ENCODE results near the gene CYREN.
"Not testable (repeated sequence)": the region's sequence is repeated elsewhere in the genome, so short reads cannot be mapped to it uniquely, and the experiment has no call there.

The CYREN gene

DNA sequence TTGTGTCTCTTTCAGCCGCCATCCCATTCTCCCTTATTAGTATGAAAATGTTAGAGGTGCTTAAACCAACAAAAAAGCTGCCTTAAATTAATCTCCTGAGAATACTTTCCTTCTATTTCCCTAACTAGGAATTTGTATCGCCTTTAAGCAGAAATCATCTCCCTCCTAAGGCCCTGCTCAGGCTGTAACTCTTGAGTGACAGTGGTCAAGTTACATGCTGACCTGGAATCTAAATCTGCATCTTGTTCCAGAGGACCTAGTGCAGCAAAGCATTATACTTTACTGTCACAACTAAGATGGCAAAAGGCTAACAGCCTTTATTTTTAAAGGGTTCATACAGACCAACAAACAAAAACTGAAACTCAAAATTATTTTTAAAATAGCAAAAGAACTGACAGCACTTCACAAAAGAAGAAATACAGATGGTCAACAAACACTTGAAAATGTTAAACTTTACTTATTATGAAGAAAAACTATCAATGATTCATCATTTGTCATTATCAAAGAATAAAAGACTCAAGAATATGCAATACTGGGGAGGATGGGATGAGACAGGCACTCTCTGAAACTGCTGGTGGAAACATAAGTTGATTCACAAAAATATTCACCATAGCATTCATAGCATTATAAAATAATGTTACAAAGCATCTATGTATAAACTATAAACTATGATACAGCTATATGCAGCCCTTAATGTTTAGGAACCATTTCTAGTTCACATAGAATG, 11.0 kb downstream of the CYREN start:
- DNase-seq (ENCODE audit: low read depth) = no peak

DNA sequence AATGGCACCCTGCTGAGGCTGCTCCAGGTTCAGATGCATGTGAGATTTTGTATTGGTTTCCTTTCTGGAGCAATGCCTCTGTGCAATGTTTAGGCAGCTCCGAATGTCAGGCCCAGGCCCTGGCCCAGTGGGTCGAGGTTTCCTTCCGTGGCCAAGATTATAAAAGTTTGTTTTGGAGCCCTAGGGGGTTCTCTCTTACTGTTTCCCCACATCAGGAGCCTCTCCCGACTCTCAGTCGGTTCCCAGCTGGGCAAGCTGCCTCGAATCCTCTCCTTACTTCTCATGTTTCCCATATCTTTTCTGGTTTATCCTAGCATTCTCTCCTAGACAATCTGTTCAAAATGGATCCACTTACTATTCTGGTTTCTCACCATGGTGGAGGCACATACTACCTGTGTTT, 11.6 kb downstream of the CYREN start:
- DNase-seq (ENCODE audit: low read depth) = no peak

DNA sequence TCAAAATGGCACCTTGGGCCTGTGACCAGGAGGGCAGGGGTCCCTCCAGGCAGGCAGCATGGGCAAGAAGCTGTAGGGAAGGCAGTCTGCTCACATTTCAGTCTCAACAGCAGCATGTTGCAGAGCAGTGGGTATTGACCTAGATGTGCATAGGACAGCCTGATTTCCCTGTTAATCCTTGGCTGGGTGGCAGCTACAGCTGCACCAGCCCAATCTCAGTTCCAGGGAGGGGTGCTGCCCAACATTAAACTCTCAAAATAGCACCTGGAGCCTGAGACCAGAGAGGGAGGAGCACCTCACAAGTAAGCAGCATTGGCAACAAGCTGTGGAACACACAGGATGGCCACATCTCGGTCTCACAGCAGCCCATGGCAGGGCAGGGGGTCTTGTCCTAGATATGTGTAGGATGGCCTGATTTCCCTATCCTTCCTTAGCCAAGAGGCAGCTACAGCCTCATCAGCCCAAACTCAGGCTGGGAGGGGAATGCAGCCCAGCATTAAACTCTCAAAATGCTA, 12.3 kb downstream of the CYREN start:
- no peak for DNase-seq (ENCODE audit: low read depth)

DNA sequence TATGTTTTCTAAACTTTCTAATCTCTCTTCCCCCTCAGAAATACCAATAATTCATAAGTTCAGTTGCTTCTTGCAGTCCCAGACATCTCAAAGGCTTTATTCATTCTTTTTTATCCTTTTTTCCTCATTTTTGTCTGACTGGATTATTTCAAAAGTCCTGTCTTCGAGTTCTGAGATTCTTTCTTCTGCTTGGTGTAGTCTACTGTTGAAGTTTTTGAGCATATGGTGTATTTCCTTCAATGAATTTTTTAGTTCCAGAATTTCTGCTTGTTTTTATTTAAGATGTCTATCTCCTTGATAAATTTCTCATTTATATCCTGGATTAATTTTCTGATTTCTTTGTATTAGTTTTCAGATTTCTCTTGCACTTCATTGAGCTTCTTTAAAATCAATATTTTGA, 14.2 kb downstream of the CYREN start:
- no peak for DNase-seq (ENCODE audit: low read depth)

DNA sequence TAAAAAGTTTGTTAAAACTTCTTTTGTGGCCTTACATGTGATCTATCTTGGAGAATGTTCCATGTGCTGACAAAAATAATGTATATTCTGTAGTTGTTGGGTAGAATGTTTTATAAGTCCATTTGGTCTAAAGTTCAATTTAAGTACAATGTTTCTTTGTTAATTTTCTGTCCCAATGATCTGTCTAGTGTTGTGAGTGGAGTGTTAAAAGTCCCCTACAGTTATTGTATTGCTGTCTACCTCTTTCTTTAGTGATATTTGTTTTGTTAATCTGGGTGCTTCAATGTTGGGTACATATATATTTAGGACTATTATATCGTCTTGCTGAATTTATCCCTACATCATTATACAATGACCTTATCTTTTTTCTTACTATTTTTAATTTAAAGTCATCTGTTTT, 15.8 kb downstream of the CYREN start:
- no peak for DNase-seq (ENCODE audit: low read depth)

DNA sequence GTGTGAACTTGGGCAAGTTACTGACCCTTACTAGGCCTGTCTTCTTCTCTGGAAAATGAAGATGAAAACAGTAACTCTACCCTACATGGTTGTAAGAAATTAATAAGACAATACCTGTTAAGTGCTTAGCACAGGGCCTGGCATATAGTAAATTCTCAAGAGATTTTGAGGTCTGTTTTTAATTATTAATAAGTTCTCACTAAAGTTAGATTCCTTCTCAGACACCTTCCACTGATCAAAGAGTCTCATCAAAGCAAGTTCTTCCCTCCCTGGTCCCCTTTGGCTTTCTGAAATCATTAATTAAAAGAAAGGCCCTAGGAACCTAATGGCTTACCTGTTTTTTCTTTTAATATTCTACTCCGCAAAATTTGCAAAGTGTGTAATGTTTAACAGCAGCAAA, 18.1 kb downstream of the CYREN start:
- no peak for DNase-seq (ENCODE audit: low read depth)

DNA sequence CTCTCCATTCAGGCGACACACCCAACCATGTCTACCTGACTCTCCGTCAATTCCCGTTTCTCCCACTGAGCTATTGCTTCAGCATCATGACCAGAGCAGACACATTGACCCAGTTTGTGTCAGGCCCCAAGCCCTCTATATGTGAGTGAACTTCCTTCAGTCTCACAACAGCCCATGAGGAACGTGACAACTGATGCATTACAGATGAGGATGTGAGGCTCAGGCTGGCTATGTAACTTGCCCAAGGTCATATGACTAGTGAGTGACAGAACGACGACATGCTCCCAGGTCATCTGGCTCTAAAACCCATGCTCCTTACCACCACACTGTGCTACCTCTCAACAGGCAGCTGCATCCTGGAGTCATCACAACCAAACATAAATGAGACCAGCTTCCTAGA, 19.0 kb downstream of the CYREN start:
- no peak for DNase-seq (ENCODE audit: low read depth)

DNA sequence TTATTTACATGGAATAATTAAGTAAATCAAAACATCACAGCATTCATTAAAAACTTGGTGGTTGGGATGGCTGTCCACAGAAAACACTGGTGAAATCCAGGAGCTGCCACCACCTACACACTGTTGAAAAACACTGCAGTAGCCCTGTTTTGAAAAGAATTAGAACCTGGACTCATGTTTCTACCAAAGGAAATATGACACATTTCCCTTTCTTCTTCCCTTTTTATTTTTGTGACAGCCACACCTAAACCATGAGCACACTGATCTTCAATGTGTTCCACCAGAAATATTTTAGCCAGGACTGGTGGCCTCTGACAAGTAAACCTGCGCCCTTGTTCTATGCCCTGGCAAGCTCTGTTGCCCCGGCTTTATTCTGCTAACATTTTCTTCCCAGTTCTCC, 19.4 kb downstream of the CYREN start:
- no peak for DNase-seq (ENCODE audit: low read depth)

DNA sequence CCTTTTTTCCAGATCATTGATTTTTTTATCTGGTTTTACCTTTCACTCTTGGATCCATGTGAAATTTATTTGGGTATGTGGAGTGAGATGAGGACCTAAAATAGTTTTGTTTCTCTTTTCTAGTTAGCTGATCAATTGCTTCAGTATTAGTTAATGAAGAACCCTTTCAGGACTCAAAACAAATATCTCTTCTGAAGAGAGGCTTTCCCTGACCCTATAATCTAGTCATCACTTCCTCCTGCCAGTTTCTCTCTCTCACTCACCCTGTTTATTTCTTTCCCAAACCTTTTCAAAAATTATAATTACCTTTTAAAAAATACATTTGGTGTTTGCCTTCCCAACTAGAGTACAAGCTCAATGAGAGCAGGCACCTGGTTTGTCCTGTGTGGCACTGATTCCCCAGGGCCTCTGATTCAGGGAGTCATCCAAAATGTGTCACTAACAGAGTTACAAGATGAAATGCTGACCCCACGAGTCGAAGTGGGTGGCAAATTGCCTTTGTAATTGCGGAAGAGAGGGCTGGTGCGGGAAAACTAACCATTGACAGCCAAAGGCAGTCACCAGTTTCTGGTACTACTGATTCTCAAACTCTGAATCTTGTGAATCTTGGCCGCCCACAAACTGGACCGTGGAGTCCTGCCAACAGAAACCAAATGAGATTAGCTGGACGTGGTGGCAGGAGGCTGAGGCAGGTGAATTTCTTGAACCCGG, 20.3 kb downstream of the CYREN start:
- DNase-seq (ENCODE audit: low read depth) = no peak

DNA sequence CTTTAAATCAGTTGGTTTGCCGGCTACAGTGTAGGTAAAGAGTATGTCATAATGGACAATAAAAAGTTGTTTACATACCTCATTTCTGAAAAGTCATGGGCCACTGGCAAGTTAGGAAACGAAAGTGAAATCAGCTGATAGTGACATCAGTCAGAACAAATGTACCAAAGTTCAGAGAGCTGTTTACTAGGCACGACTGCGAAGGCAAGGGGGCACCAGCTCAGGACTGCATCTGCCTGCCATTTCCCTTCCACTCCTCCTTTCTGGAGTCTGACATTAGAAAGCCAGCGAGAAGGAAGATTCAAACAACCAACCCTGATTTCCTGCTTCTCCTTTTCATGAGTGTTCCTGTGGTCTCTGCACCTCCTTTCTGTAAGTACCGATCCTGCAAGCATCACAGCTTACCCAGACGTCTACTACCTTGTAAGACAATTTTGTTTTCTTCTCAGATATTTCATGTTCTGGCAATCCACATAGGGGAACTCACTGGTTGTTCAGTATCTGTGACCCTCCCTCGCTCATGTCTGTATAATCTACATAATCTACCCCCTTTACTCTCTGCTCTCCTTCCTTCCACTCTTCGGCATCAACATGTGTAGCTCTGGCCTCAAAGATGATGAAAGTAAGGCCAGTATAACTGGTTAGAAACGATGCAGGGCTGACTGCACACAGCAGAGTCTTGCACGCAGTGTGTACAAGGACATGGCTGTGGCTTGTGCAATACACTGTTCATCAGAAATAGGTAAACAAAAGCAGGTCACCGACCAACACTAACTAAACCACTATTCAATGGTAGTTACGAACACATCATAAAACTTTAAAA, 22.4 kb downstream of the CYREN start, which contains the start of gene TMEM140:
TMEM140 (plus strand) TSS at position 174 of the 823 bp plus-strand sequence. CDS start 16,370 bp downstream, outside the sequence.
- DNase-seq (ENCODE audit: low read depth) = no peak

DNA sequence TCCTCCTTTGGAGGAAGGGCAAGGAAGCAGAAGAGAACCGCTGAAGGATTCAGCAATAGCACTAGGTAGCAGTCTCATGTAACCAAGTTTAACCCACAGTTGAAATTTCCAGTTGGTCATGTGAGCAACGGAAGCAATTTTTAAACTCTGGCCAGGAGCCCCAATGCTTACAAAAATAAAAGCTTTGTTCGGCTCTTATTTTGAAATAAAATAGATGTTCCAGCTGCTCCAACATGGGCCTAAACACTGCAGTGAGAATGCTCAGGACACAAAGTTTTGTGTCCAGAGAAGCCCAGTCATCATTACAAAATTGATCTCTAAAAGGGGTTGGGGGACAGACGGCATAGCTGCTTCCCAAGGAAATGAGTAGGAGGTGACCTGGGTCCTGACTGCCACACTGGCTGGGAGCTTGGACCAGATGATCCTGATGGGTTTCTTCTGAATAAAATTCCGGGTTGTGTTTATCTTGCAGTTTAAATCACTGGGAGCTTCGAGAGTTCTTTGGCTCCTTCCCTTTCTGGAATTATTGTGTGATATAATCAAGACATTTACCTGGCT, 23.1 kb downstream of the CYREN start:
- no peak for DNase-seq (ENCODE audit: low read depth)

DNA sequence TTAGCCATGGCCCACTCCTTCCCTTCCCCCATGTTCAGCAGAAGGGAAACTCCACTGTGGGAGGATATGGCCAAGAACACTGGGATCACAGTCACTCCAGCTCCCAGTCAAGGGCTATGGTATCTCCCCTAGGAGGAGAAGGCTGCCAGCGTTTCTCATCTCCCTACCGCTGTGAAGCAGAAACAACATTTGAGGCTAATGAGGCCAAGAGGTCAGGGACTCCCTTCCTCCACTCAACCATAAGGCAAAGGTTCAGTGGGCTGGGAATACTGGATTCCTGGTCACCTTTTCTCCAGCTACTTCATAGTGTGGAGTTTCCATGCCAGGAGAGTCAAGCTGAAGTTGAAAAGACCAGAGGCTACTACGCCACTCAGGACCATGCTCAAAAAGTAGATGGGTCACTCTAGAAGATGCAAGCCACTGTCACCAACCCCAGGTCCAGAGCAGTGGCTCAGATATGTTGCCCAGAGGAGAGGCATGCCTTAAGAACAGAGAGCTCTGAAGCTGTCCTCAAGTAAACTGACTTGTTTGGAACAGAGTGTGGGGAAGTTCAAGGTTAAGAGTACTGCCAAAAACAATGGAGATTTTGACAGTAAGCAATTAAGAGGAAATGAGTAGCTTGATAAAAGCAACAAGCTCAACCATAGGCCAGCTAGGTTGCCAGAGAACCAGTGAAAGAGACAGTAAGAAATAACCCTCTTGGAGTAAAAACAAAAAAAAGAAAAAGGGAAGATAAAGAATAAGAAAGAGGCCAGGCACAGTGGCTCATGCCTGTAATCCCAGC, 26.4 kb downstream of the CYREN start:
- no peak for DNase-seq (ENCODE audit: low read depth)

DNA sequence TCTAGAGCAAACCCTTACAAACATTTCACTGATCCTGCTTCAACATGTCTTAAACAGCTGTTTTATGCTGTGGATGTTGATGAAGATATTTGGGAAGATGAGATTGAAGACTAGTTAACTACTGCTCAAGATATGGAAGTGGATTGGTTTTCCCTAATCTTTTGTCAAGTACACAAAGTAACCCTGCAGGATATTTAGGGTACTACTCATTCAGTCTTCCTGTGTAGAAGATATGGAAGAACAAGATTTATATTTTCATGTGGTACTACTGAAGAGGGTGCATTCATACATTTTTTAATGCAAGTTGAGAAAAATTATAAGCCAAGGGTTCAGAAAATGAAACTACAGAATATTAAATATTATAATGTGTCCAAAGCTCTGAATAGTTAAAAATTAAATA, 40.9 kb downstream of the CYREN start:
- no peak for DNase-seq (ENCODE audit: low read depth)

DNA sequence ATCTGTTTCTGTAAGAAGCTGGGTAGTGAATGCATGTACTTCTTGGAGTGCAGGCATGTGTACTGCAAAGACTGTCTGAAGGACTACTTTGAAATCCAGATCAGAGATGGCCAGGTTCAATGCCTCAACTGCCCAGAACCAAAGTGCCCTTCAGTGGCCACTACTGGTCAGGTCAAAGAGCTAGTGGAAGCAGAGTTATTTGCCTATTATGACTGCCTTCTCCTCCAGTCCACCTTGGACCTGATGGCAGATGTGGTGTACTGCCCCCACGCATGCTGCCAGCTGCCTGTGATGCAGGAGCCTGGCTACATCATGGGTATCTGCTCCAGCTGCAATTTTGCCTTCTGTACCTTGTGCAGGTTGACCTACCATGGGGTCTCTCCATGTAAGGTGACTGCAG, 41.6 kb downstream of the CYREN start:
- no peak for DNase-seq (ENCODE audit: low read depth)

DNA sequence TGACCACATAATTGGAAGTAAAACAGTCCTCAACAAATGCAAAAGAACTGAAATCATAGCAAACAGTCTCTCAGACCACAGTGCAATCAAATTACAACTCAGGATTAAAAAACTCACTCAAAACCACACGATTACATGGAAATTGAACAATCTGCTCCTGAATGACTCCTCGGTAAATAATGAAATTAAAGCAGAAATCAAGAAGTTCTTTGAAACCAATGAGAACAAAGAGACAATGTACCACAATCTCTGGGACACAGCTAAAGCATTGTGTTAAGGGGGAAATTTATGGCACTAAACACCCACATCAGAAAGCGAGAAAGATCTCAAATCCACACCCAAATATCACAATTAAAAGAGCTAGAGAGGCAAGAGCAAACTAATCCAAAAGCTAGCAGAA, 45.9 kb downstream of the CYREN start:
- not testable (repeated sequence) for DNase-seq (ENCODE audit: low read depth)

DNA sequence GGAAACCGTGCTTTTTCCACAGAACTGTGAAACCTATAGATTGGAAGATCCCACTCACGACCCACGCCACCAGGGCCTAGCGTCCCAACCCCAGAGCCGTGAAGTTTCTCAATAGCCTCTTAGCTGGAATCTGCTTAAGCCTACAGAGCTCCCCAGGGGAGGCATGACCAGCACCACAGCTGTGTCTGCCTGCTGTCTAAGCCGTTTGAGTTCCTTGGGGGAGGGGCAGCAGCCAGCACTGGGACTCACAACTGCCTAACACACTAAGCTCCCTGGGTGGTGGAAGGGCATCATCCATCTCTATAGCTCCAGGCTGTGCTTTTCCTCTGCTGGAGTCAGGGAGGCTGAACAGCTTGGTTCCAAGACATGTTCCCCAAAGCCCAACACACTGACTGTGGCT, 48.6 kb downstream of the CYREN start:
- no peak for DNase-seq (ENCODE audit: low read depth)

DNA sequence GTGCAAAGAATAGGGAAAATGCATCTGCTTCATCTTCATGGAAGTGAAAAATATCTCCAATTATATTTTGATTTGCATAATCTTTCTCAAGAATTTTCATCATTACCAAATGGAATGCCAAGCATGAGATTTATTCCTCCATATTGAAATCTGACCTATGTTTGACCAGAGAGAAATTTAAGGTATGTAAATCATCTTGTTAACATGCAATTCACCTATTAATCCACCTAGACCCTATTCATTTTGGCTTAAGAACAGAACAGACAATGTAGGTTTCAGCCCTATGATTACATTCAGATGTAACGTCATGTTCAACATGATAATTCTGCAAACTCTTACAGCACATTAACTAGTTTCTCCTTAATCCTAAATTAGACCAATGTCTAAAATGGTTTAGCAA, 53.4 kb downstream of the CYREN start:
- DNase-seq (ENCODE audit: low read depth) = no peak

Data from HS-27A (cell line).